HFFc6 (cell line): ENCODE measurements around the gene DXO. TPM values are rescaled to one million over a fixed set of nuclear protein-coding genes. Genes with fewer than 3 reads are reported as not detected.

Experiments used
- DNase-seq: peaks from one replicate; pipeline ENCODE4 v3.0.0-alpha.2; 2018
- H3K27ac Mint-ChIP-seq: 2 replicates; pipeline ENCODE4 v1.8.0; 2020; ENCODE audit warnings: mild to moderate bottlenecking, mixed read lengths
- H3K27me3 Mint-ChIP-seq: 2 replicates; pipeline ENCODE4 v1.8.0; 2021; ENCODE audit warnings: mild to moderate bottlenecking, moderate library complexity, mixed read lengths; ENCODE audit not compliant: insufficient read depth
- H3K36me3 Mint-ChIP-seq: 2 replicates; pipeline ENCODE4 v1.8.0; 2021; ENCODE audit warnings: low read depth, mixed read lengths
- H3K4me1 Mint-ChIP-seq: 2 replicates; pipeline ENCODE4 v1.8.0; 2020; ENCODE audit warnings: low read depth, mixed read lengths
- H3K4me3 Mint-ChIP-seq: 2 replicates; pipeline ENCODE4 v1.8.0; 2020; ENCODE audit warnings: mild to moderate bottlenecking, moderate library complexity, mixed read lengths
- H3K9me3 Mint-ChIP-seq: 2 replicates; pipeline ENCODE4 v1.8.0; 2020; ENCODE audit warnings: mild to moderate bottlenecking, mixed read lengths
- CTCF ChIP-seq: fragments of 200-600 bp; sonication (generic); IDR thresholded peaks from 2 replicates; pipeline ENCODE4 v1.5.0; 2021; ENCODE audit warnings: antibody characterized with exemption, mild to moderate bottlenecking
- total RNA-seq, 6 experiments: library from RNA; stranded (reverse); fragmentation: NEBNext Ultra II Directional; extraction: Animal tissue kit (Norgen Biotek cat#: 25700); gene quantifications; 2 replicates in 1 of 6; 3 replicates in 5 of 6; pipeline ENCODE4 v1.2.3, GENCODE V29; 2021

Gene DXO
- total RNA-seq, 6 experiments from 2014 or later: 14.1 to 20.5 (median 16.5) TPM

- Mint-ChIP-seq H3K4me3 (no peak overlapping the region), H3K27ac (no peak overlapping the region), H3K36me3 (no peaks in the 10 kb centered on the region)
Measured at GRCh38 chr6:31947070-31947675, 24.8 kb downstream of the DXO start.

GRCh38 chr6:31946370-31946885 is 25.5 kb downstream of the DXO start:
- TF ChIP-seq CTCF: no peak
- H3K9me3 Mint-ChIP-seq: no peaks in the 10 kb centered on the region
- no peak overlapping the region; the same call in 1 of the 2 replicates for H3K4me3 Mint-ChIP-seq
- DNase-seq: no peak
- H3K36me3 Mint-ChIP-seq: no peaks in the 10 kb centered on the region
- H3K27me3 Mint-ChIP-seq: peaks cover 17% of the 10 kb centered on the region
- peaks cover 39% of the 10 kb centered on the region for H3K4me1 Mint-ChIP-seq
- H3K27ac Mint-ChIP-seq: no peak overlapping the region

More at GRCh38 chr6:31947070-31947675, 24.8 kb downstream of the DXO start:
- Mint-ChIP-seq H3K9me3 (no peaks in the 10 kb centered on the region), H3K4me1 (peaks cover 37% of the 10 kb centered on the region), H3K27me3 (peaks cover 17% of the 10 kb centered on the region)
- TF ChIP-seq CTCF: no peak
- no peak for DNase-seq

GRCh38 chr6:31945507-31946369 is 26.2 kb downstream of the DXO start, which contains the start of gene CFB:
TSS of gene CFB (plus strand) at chr6:31946095. CDS start at chr6:31946222, 127 bp downstream.
- no peaks in the 10 kb centered on the region for H3K36me3 Mint-ChIP-seq

GRCh38 chr6:31945154-31945506 is 26.8 kb downstream of the DXO start:
- TF ChIP-seq CTCF: no peak
- Mint-ChIP-seq H3K9me3 (no peaks in the 10 kb centered on the region), H3K4me3 (peak overlapping the region; percentile 83), H3K36me3 (no peaks in the 10 kb centered on the region), H3K27ac (peak overlapping the region; percentile 88), H3K4me1 (peaks cover 52% of the 10 kb centered on the region), H3K27me3 (peaks cover 17% of the 10 kb centered on the region)
- DNase-seq: no peak

More at GRCh38 chr6:31945507-31946369, 26.2 kb downstream of the DXO start, which contains the start of gene CFB:
- Mint-ChIP-seq H3K27me3 (peaks cover 17% of the 10 kb centered on the region), H3K4me1 (peaks cover 46% of the 10 kb centered on the region), H3K9me3 (no peaks in the 10 kb centered on the region), H3K4me3 (peak within 1 kb of the TSS; percentile 83), H3K27ac (peak within 1 kb of the TSS; percentile 88)
- TF ChIP-seq CTCF: no peak
- peak; percentile 78 for DNase-seq

GRCh38 chr6:31943742-31944141 is 28.2 kb downstream of the DXO start:
- H3K36me3 Mint-ChIP-seq: no peaks in the 10 kb centered on the region

More at GRCh38 chr6:31943742-31944141, 28.2 kb downstream of the DXO start:
- H3K4me1 Mint-ChIP-seq: peaks cover 44% of the 10 kb centered on the region
- no peak overlapping the region for H3K4me3 Mint-ChIP-seq
- DNase-seq: no peak
- peaks cover 14% of the 10 kb centered on the region for H3K27me3 Mint-ChIP-seq
- no peaks in the 10 kb centered on the region for H3K9me3 Mint-ChIP-seq
- H3K27ac Mint-ChIP-seq: no peak overlapping the region
- TF ChIP-seq CTCF: no peak
